B cell (primary cell): ENCODE measurements around the gene SLC2A14. TPM values are rescaled to one million over a fixed set of nuclear protein-coding genes. Genes with fewer than 3 reads are reported as not detected.
"Not testable (repeated sequence)": the region's sequence is repeated elsewhere in the genome, so short reads cannot be mapped to it uniquely, and the experiment has no call there.

ENCODE experiments used
- ATAC-seq: fragments of 200-7000 bp; cut with Tn5 transposase; one replicate; pipeline ENCODE4 v1.10.0; 2021; ENCODE audit warnings: low read depth, mild to moderate bottlenecking, moderate number of reproducible peaks, moderate library complexity
- CTCF ChIA-PET: fragments of 350-600 bp; sonication (Branson Sonifier 250); formaldehyde crosslinking; loops from one replicate; lab custom pipeline; 2021; ENCODE audit warnings: antibody characterized with exemption, inconsistent platforms; lab: Charles Lee
- POLR2A ChIA-PET: fragments of 350-600 bp; sonication (Branson Sonifier 250); formaldehyde crosslinking; loops from one replicate; lab custom pipeline; 2021; ENCODE audit warnings: antibody characterized with exemption; lab: Charles Lee
- DNase-seq: peaks from one replicate; pipeline ENCODE4 v3.0.0; 2013
- H2AFZ ChIP-seq: 2 replicates; pipeline ENCODE4 v1.6.1; 2012; ENCODE audit warnings: mild to moderate bottlenecking, low read depth, low read length; ENCODE audit not compliant: insufficient read depth, poor library complexity, severe bottlenecking
- H3K27ac ChIP-seq, 2 donors: 1 replicate in 1 of 2; 2 replicates in 1 of 2; pipeline ENCODE4 v1.5.1; 2012 to 2013; ENCODE audit warnings: low read length in 2 of 2, mild to moderate bottlenecking in 2 of 2, moderate library complexity in 1 of 2
- H3K27me3 ChIP-seq, 4 experiments: fragments of 200-600 bp in 1 of 4; sonication (generic) in 1 of 4; replicated peaks in 1 of 4; 1 replicate in 2 of 4; 2 replicates in 2 of 4; pipeline versions ENCODE4 v1.6.1 to v1.7.0; 2013 to 2016; ENCODE audit warnings: low read length in 3 of 4, mild to moderate bottlenecking in 2 of 4, mixed read lengths in 1 of 4, moderate library complexity in 1 of 4; ENCODE audit not compliant: insufficient read depth in 4 of 4, control insufficient read depth in 3 of 4; ENCODE audit errors: control extremely low read depth in 1 of 4
- H3K36me3 ChIP-seq, 2 experiments: replicated peaks in 1 of 2; 1 replicate in 1 of 2; 2 replicates in 1 of 2; pipeline versions ENCODE4 v1.6.1 to v1.7.1; 2013; ENCODE audit warnings: low read length in 1 of 2; ENCODE audit not compliant: insufficient read depth in 2 of 2, control insufficient read depth in 1 of 2; ENCODE audit errors: control extremely low read depth in 1 of 2, extremely low read depth in 1 of 2
- H3K4me1 ChIP-seq, 2 donors: fragments of 200-600 bp in 1 of 2; sonication (generic) in 1 of 2; 1 replicate in 1 of 2; 2 replicates in 1 of 2; pipeline versions ENCODE4 v1.5.1 to v1.6.1; 2013 to 2017; ENCODE audit warnings: low read length in 2 of 2; ENCODE audit not compliant: control insufficient read depth in 2 of 2, insufficient read depth in 2 of 2
- H3K4me2 ChIP-seq: replicated peaks from 2 replicates; pipeline ENCODE3; 2012; ENCODE audit warnings: mild to moderate bottlenecking, low read depth, low read length; ENCODE audit not compliant: poor library complexity, severe bottlenecking
- H3K4me3 ChIP-seq, 5 experiments: fragments of 200-600 bp in 1 of 5; sonication (generic) in 1 of 5; 1 replicate in 3 of 5; 2 replicates in 2 of 5; pipeline versions ENCODE4 v1.5.1 to v1.7.0; 2011 to 2016; ENCODE audit warnings: low read length in 4 of 5, mild to moderate bottlenecking in 4 of 5, low read depth in 2 of 5, control low read depth in 1 of 5, moderate library complexity in 1 of 5; ENCODE audit not compliant: insufficient read depth in 1 of 5; ENCODE audit errors: control extremely low read depth in 1 of 5, extremely low read depth in 1 of 5
- H3K79me2 ChIP-seq: fragments of 200-600 bp; sonication (generic); one replicate; pipeline ENCODE4 v1.6.0; 2016; ENCODE audit warnings: low read length; ENCODE audit not compliant: control insufficient read depth, insufficient read depth
- H3K9ac ChIP-seq: fragments of 200-600 bp; sonication (generic); 2 replicates; pipeline ENCODE4 v1.6.1; 2017; ENCODE audit warnings: mild to moderate bottlenecking, low read length, moderate library complexity
- H3K9me3 ChIP-seq, 3 donors: one replicate each; pipeline versions ENCODE4 v1.6.1 to v1.7.1; 2013; ENCODE audit warnings: low read length in 2 of 3; ENCODE audit not compliant: control insufficient read depth in 2 of 3, insufficient read depth in 1 of 3; ENCODE audit errors: control extremely low read depth in 1 of 3
- H4K20me1 ChIP-seq: 2 replicates; pipeline ENCODE4 v1.6.0; 2012; ENCODE audit warnings: mild to moderate bottlenecking, low read length; ENCODE audit not compliant: insufficient read depth, control insufficient read depth, poor library complexity, severe bottlenecking
- H3K27ac Mint-ChIP-seq: one replicate; pipeline ENCODE4 v1.8.0; 2021; ENCODE audit warnings: mixed read lengths
- H3K27me3 Mint-ChIP-seq: one replicate; pipeline ENCODE4 v1.8.0; 2021; ENCODE audit warnings: mixed read lengths
- H3K4me1 Mint-ChIP-seq: one replicate; pipeline ENCODE4 v1.8.0; 2021; ENCODE audit warnings: mixed read lengths
- H3K4me3 Mint-ChIP-seq: one replicate; pipeline ENCODE4 v1.8.0; 2021; ENCODE audit warnings: mixed read lengths
- H3K9me3 Mint-ChIP-seq: one replicate; pipeline ENCODE4 v1.8.0; 2022; ENCODE audit warnings: mixed read lengths; ENCODE audit not compliant: insufficient read depth
- EZH2 ChIP-seq: IDR thresholded peaks from 2 replicates; pipeline ENCODE4 v1.6.1; 2012; ENCODE audit warnings: borderline replicate concordance, low read depth, mild to moderate bottlenecking, moderate library complexity, low read length; ENCODE audit not compliant: insufficient read depth, poor library complexity, severe bottlenecking
- WGBS: methylation state at CpG from one replicate; pipeline ENCODE4 v1.1.5; 2013; ENCODE audit warnings: missing lambda C conversion rate; ENCODE audit not compliant: insufficient coverage; 5-methylcytosine and 5-hydroxymethylcytosine counted together
- intact Hi-C: fragments of 100-400 bp; cut with micrococcal nuclease; formaldehyde crosslinking; loops from one replicate; pipeline ENCODE4 v1.10.0; 2022
- polyA plus RNA-seq: library from polyadenylated mRNA; depleted of rRNA; stranded (reverse); fragments of >200 nt; gene quantifications from 2 replicates; pipeline ENCODE4 v1.2.3, GENCODE V29; 2012
- total RNA-seq, 2 donors: library from RNA; stranded (reverse); fragments of 120-200 nt in 1 of 2; gene quantifications; 1 replicate in 1 of 2; 2 replicates in 1 of 2; pipeline versions ENCODE4 v1.2.3 to v1.2.4, GENCODE V29; 2013 to 2022
- TF ChIP-seq, protein P1 (sequence below): fragments of 200-600 bp; IDR thresholded peaks from one replicate; pipeline ENCODE4 v1.8.0; 2022; ENCODE audit warnings: antibody characterized with exemption, mild to moderate bottlenecking

The SLC2A14 gene
- total and polyA plus RNA-seq, 2 donors (not counting 1 experiment from before 2014, with no cell fraction given), result 2.5 to 4.7 TPM

DNA sequence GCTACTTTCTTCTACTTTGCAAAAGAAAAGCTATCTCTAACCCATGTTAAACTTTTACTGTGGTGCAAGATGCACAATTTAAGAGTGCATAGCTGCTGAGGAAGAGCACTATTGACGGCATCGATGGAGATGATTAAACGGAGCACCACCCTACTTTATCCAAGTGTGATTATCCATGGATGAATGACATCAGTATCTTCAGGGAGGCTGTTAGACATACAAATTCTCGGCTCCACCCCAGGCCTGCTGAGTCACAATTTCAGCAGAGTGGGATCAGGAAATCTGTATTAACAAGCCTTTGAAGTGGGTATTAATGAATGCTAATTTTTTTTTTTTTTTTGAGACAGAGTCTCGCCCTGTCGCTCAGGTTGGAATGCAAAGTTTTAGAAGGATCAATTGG lies 16.2 kb downstream of the SLC2A14 start:
- Mint-ChIP-seq H3K27ac (no peak overlapping the region), H3K4me3 (no peak overlapping the region), H3K27me3 (peaks cover 8% of the 10 kb centered on the region), H3K4me1 (peaks cover 5% of the 10 kb centered on the region), H3K9me3 (no peaks in the 10 kb centered on the region)
- H3K4me2 ChIP-seq, result no peak overlapping the region
- peaks cover 3 to 4% of the 10 kb centered on the region in 2 donors for H3K4me1 ChIP-seq
- ATAC-seq (no peak), DNase-seq (no peak)
- no peak overlapping the region for H3K4me3 ChIP-seq
- TF ChIP-seq, protein P1, sequence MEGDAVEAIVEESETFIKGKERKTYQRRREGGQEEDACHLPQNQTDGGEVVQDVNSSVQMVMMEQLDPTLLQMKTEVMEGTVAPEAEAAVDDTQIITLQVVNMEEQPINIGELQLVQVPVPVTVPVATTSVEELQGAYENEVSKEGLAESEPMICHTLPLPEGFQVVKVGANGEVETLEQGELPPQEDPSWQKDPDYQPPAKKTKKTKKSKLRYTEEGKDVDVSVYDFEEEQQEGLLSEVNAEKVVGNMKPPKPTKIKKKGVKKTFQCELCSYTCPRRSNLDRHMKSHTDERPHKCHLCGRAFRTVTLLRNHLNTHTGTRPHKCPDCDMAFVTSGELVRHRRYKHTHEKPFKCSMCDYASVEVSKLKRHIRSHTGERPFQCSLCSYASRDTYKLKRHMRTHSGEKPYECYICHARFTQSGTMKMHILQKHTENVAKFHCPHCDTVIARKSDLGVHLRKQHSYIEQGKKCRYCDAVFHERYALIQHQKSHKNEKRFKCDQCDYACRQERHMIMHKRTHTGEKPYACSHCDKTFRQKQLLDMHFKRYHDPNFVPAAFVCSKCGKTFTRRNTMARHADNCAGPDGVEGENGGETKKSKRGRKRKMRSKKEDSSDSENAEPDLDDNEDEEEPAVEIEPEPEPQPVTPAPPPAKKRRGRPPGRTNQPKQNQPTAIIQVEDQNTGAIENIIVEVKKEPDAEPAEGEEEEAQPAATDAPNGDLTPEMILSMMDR, result no peak
- TF ChIP-seq EZH2, result no peak
- 93% methylated on average over 3 of the region's 6 CpGs for WGBS
- CTCF ChIA-PET, result interaction anchor here (0.7 kb wide), 1 partner anchor 34 kb away, joined by 3 read pairs; no protein-coding TSS in a partner anchor
- POLR2A ChIA-PET, result no interaction called here
- no peak overlapping the region for H3K27ac ChIP-seq
- intact Hi-C loops, result no loop called here
- no peaks in the 10 kb centered on the region for H3K79me2 ChIP-seq
- H2AFZ ChIP-seq, result no peak overlapping the region
- H3K9me3 ChIP-seq, result no peaks in the 10 kb centered on the region
- peaks cover 0 to 8% (median 0%) of the 10 kb centered on the region in 4 experiments for H3K27me3 ChIP-seq
- no peak overlapping the region for H3K9ac ChIP-seq
- H4K20me1 ChIP-seq, result no peaks in the 10 kb centered on the region
- H3K36me3 ChIP-seq, result no peaks in the 10 kb centered on the region

DNA sequence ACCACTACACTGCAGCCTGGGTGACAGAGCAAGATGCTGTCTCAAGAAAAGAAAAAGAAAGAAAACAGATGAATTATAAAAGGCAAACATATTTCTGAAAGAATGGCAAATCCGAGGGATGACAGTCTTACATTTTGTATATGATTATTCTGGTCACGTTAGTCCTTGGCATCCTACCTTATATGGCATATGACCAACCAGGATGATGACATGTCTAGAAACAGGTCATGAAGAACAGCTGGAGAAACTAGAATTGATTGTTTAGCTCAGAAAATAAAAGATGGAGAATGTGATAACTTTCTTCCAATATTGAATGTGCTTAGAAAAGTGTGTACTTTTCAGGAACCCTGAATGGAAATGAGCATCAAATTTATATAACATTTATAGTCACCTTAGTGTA lies 19.2 kb downstream of the SLC2A14 start:
- ChIA-PET POLR2A (no interaction called here), CTCF (interaction anchor here (0.8 kb wide), 1 partner anchor 10 kb away, joined by 4 read pairs; no protein-coding TSS in a partner anchor)
- Histone ChIP-seq H3K9me3 (no peaks in the 10 kb centered on the region), H2AFZ (no peak overlapping the region), H3K4me1 (no peaks in the 10 kb centered on the region), H3K27me3 (peaks cover 0 to 11% (median 3%) of the 10 kb centered on the region in 4 experiments), H3K4me2 (no peak overlapping the region), H4K20me1 (no peaks in the 10 kb centered on the region), H3K27ac (no peak overlapping the region), H3K36me3 (no peaks in the 10 kb centered on the region), H3K4me3 (no peak overlapping the region), H3K9ac (no peak overlapping the region), H3K79me2 (no peaks in the 10 kb centered on the region)
- H3K27me3 Mint-ChIP-seq, result peaks cover 13% of the 10 kb centered on the region
- TF ChIP-seq EZH2, result no peak
- TF ChIP-seq, protein P1, result no peak
- H3K9me3 Mint-ChIP-seq, result no peaks in the 10 kb centered on the region
- H3K27ac Mint-ChIP-seq, result no peak overlapping the region
- no peak for ATAC-seq
- no peak for DNase-seq
- WGBS, result no CpG with 5 or more reads among the region's 2 CpGs
- intact Hi-C loops, result no loop called here
- H3K4me3 Mint-ChIP-seq, result no peak overlapping the region
- no peaks in the 10 kb centered on the region for H3K4me1 Mint-ChIP-seq

DNA sequence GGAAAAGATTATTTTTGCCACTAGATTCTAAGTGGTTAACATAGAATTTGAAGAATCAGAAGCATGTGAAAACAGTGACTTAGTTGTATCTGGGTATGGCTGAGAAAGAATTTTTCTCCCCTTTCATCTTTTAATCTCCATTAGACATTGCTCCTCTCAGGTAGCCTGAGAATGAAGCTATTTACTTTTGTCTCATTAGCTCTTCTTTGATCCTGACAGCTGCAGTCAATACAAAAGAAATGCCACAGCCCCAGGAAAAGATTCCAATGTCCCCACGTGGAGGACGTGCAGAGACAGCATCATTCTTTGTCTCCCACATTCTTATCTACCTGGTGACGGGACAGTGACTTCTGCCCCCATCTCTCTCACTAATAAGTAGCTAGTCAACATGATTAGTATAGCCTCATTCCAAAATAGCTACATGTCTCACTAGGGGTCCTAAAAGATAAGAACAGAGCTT lies 21.1 kb downstream of the SLC2A14 start:
- H3K9me3 ChIP-seq, DNase-seq, intact Hi-C loops, H4K20me1 ChIP-seq, H3K27ac ChIP-seq, H3K9ac ChIP-seq, H3K36me3 ChIP-seq, POLR2A ChIA-PET, ATAC-seq, H3K27me3 ChIP-seq, H3K79me2 ChIP-seq, H3K27ac Mint-ChIP-seq, H3K9me3 Mint-ChIP-seq, H2AFZ ChIP-seq, H3K4me3 Mint-ChIP-seq, H3K4me2 ChIP-seq, CTCF ChIA-PET, H3K4me3 ChIP-seq, H3K4me1 Mint-ChIP-seq: not testable (repeated sequence)
- WGBS, result no CpG with 5 or more reads among the region's 3 CpGs
- H3K4me1 ChIP-seq, result peaks cover 0 to 12% of the 10 kb centered on the region in 2 donors
- peaks cover 13% of the 10 kb centered on the region for H3K27me3 Mint-ChIP-seq
